ENCODE data around the gene PPIF. TPM values are rescaled to one million over a fixed set of nuclear protein-coding genes. Genes with fewer than 3 reads are reported as not detected.

Gene PPIF
- total RNA-seq, 2 experiments from 2014 or later = 55.7 to 121 TPM

- Histone ChIP-seq H3K9me3 (ENCODE audit: low read length) (no peaks in the 10 kb centered on the region), H3K4me3 (ENCODE audit: low read depth, low read length, poor library complexity, severe bottlenecking) (no peak overlapping the region), H3K27ac (ENCODE audit: low read depth, low read length, poor library complexity, severe bottlenecking) (no peak overlapping the region), H3K4me2 (ENCODE audit: low read length) (no peak overlapping the region), H3K4me1 (ENCODE audit: insufficient read depth, low read length, poor library complexity, severe bottlenecking) (peaks cover 7% of the 10 kb centered on the region), H3K79me2 (ENCODE audit: insufficient read depth, low read depth, low read length) (no peaks in the 10 kb centered on the region), H4K20me1 (ENCODE audit: insufficient read depth, low read length) (no peaks in the 10 kb centered on the region), H3K36me3 (ENCODE audit: insufficient read depth, low read length) (no peaks in the 10 kb centered on the region), H2AFZ (ENCODE audit: low read length) (no peak overlapping the region), H3K9me2 (ENCODE audit: insufficient read depth, low read length) (no peaks in the 10 kb centered on the region)
- no peak for DNase-seq (ENCODE audit: low spot score)
- no TSS peak for BruUV-seq (replicated peaks)
- TF ChIP-seq EZH2phosphoT487 (IDR thresholded peaks at IDR 0.05; ENCODE audit: borderline replicate concordance, low read depth, low read length) = no peak
- TF ChIP-seq CTCF (conservative IDR thresholded peaks at IDR 0.05; ENCODE audit: low read length) = no peak
- intact Hi-C loops (cut with micrococcal nuclease; ENCODE audit: unreplicated experiment) = no loop called here
- ChIA-PET POLR2A (no interaction called here), CTCF (ENCODE audit: unreplicated experiment) (no interaction called here)
These were observed 40.3 kb downstream of the PPIF start for GRCh38 chr10:79387466-79387973.

- Histone ChIP-seq H3K27ac (ENCODE audit: low read depth, low read length, poor library complexity, severe bottlenecking) (no peak overlapping the region), H3K9me3 (ENCODE audit: low read length) (no peaks in the 10 kb centered on the region), H3K4me1 (ENCODE audit: insufficient read depth, low read length, poor library complexity, severe bottlenecking) (peaks cover 7% of the 10 kb centered on the region), H3K4me3 (ENCODE audit: low read depth, low read length, poor library complexity, severe bottlenecking) (no peak overlapping the region), H3K36me3 (ENCODE audit: insufficient read depth, low read length) (no peaks in the 10 kb centered on the region), H2AFZ (ENCODE audit: low read length) (no peak overlapping the region), H3K4me2 (ENCODE audit: low read length) (no peak overlapping the region), H4K20me1 (ENCODE audit: insufficient read depth, low read length) (no peaks in the 10 kb centered on the region), H3K9me2 (ENCODE audit: insufficient read depth, low read length) (no peaks in the 10 kb centered on the region), H3K79me2 (ENCODE audit: insufficient read depth, low read depth, low read length) (no peaks in the 10 kb centered on the region)
- no peak for DNase-seq (ENCODE audit: low spot score)
- BruUV-seq (replicated peaks) = no TSS peak
- ChIA-PET CTCF (ENCODE audit: unreplicated experiment) (no interaction called here), POLR2A (no interaction called here)
- intact Hi-C loops (cut with micrococcal nuclease; ENCODE audit: unreplicated experiment) = no loop called here
- no peak for TF ChIP-seq CTCF (conservative IDR thresholded peaks at IDR 0.05; ENCODE audit: low read length)
- no peak for TF ChIP-seq EZH2phosphoT487 (IDR thresholded peaks at IDR 0.05; ENCODE audit: borderline replicate concordance, low read depth, low read length)
These were observed 40.9 kb downstream of the PPIF start for GRCh38 chr10:79387974-79388850.

DNA sequence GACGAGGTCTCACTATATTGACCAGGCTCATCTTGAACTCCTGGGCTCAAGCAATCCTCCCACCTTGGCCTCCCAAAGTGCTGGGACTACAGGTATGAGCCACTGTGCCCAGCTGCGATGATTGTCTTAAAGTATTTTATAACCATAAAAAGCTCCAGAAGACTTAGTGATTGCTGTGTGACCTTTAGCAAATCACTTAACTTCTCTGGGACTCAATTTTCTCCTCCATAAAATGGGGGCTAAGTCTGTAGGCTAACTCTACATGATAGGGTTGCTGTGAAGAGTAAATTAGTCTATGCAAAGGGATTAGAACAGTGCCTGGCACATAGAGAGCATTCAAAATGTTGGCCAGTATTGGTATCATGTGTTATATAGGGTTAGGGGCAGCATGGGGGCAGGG lies 42.8 kb downstream of the PPIF start:
- no TSS peak for BruUV-seq (replicated peaks)
- intact Hi-C loops (cut with micrococcal nuclease; ENCODE audit: unreplicated experiment) = no loop called here
- no peak overlapping the region for H2AFZ ChIP-seq (ENCODE audit: low read length)
- no peaks in the 10 kb centered on the region for H3K79me2 ChIP-seq (ENCODE audit: insufficient read depth, low read depth, low read length)
- H3K4me3 ChIP-seq (ENCODE audit: low read depth, low read length, poor library complexity, severe bottlenecking) = no peak overlapping the region
- POLR2A ChIA-PET = interaction anchor here (0.9 kb wide), 1 partner anchor 22 kb away, joined by 5 read pairs; no protein-coding TSS in a partner anchor
- H3K36me3 ChIP-seq (ENCODE audit: insufficient read depth, low read length) = no peaks in the 10 kb centered on the region
- peaks cover 7% of the 10 kb centered on the region for H3K4me1 ChIP-seq (ENCODE audit: insufficient read depth, low read length, poor library complexity, severe bottlenecking)
- DNase-seq (ENCODE audit: low spot score) = no peak
- H3K4me2 ChIP-seq (ENCODE audit: low read length) = no peak overlapping the region
- H4K20me1 ChIP-seq (ENCODE audit: insufficient read depth, low read length) = no peaks in the 10 kb centered on the region
- CTCF ChIA-PET (ENCODE audit: unreplicated experiment) = no interaction called here
- TF ChIP-seq EZH2phosphoT487 (IDR thresholded peaks at IDR 0.05; ENCODE audit: borderline replicate concordance, low read depth, low read length) = no peak
- H3K27ac ChIP-seq (ENCODE audit: low read depth, low read length, poor library complexity, severe bottlenecking) = no peak overlapping the region
- H3K9me2 ChIP-seq (ENCODE audit: insufficient read depth, low read length) = no peaks in the 10 kb centered on the region
- no peaks in the 10 kb centered on the region for H3K9me3 ChIP-seq (ENCODE audit: low read length)
